GM18498 (cell line): Measurements from ENCODE around the gene NRIP2.
"Not testable (repeated sequence)": the region's sequence is repeated elsewhere in the genome, so short reads cannot be mapped to it uniquely, and the experiment has no call there.

Source experiments
- ATAC-seq: cut with Tn5 transposase; IDR thresholded peaks from one replicate; pipeline ENCODE4 v1.9.1; 2021; ENCODE audit warnings: mild to moderate bottlenecking, moderate library complexity; ENCODE audit not compliant: unreplicated experiment

Gene NRIP2, protein sequence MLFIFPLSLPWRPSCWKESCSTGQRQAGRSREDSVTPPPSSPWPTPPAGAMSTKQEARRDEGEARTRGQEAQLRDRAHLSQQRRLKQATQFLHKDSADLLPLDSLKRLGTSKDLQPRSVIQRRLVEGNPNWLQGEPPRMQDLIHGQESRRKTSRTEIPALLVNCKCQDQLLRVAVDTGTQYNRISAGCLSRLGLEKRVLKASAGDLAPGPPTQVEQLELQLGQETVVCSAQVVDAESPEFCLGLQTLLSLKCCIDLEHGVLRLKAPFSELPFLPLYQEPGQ

DNA sequence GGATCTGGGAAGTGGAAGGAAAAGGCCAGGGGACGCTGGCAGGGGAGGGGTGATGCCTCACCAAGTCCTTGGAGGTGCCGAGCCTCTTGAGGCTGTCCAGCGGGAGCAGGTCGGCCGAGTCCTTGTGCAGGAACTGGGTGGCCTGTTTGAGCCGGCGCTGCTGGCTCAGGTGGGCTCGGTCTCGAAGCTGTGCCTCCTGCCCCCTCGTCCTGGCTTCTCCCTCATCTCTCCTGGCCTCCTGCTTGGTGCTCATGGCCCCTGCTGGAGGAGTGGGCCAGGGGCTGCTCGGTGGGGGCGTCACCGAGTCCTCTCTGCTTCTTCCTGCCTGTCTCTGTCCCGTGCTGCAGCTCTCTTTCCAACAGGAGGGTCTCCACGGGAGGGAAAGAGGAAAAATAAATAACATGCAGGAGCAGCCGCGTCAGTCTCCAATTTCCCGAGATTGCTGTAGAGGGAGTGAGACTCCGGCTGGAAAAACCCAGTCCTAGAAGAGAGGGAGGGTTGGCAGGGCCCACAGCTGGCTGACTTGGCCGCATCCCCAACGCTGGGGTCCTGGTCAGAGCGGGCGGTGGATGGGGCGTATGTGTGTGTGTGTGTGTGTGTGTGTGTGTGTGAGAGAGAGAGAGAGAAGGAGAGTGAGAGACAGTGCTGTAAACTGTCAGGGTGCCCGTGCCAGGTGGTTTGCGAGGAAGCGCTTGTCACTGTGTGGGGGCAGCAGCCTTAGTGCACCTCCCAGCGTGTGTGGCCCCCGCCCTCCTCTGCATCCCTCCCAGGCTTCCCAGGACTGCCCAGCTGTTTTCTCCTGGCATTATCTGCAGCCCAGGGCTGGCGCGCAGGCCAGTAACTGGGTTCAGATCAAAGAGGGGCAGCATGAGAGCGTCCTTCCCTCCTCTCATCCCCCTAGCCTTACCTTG, at the start of gene NRIP2:
TSS of gene NRIP2 (minus strand) at position 455 of the 911 bp plus-strand sequence. CDS start at position 403, 52 bp downstream.
- ATAC-seq = no peak

DNA sequence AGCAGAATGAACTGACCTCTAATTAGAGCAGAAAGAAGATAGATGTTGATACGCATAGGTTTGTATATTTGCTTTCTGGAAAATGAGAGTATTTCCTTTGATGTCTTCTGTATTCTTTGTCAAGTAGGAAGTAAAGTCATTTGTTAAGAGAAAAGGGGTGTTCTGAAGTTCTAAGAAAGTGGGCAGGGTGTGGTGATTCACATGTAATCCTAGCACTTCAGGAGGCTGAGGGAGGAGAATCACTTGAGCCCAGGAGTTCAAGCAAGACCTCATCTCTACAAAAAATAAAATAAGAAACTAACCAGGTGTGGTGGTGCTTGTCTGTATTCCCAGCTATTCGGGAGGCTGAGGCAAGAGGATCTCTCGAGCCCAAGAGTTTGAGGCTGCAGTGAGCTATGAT, 45.0 kb upstream of the NRIP2 start:
- ATAC-seq = no peak

DNA sequence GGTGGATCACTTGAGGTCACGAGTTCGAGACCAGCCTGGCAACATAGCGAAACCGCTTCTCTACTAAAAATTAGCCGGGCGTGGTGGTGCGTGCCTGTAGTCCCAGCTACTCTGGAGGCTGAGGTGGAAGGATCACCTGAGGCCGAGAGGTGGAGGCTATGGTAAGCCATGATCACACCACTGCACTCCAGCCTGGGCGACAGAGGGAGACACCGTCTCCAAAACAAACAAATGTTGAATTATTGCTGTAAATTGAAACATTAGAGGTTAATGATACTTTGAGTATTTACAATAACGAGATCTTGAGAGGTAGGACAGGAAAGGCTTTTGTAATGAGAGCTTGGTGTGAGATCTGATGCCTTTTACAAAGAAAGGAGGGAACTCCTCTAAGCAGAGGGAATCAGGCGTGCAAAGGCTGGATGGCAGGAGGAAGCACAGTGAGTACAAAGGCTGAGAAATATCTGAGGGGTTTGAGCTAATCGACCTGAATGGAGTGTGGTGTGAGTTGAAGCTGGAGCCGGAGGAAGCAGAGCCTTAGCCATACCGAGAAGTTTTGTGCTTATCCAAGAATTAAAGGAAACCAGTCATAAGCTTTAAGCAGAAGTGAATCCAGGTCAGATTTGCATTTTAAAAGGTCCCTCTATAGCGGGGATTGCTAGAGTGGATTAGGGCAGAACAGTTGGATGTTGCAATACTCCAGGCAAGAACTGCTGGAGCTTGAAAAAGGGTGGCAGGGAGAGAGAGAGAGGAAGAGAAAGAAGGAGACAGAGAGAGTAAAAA, 43.3 kb upstream of the NRIP2 start:
- ATAC-seq = no peak

DNA sequence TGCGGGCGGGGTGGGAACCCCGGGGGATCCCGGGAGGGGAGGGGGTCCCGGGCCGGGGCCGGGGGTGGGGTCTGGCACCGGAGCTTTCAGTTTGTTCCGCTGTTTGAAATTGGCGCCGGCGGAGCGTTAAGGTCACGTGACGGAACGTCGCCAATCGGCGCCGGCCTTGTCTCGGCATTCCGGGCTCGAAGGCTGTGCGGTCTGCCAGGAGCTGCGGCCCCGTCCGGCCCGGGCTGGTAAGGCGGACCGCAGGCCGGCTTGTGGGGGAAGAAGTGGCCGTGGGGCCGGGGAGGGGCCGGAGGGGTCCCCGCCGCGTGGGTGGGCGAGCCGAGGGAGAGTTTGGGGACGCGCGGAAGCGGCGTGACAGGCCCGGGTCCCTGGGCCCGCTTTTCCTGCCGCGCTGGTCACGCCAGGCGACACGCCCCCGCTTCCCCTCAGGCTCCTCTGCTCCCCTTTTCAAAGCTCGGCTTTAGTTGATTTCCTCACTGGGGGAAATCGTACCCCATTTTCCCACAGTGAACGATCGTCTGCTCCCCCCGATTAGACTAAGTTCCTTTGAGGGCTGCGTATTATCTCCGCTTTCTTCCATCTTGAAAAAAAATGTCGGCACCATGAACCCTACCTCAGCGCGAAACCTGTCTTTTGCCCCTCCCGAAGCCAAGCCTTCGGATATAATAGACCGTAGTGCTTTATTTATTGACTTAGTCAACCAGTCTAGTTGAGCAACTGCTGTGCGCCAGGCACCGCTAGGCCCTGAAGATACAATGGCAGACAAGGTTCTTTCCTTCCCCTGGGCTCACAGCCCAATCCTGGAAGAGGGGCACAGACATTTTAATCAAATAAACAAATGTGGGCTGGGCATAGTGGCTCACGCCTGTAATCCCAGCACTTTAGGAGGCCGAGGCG, 42.5 kb upstream of the NRIP2 start, which contains the start of the genes FOXM1 and RHNO1:
TSS of gene FOXM1 (minus strand) at position 128 of the 906 bp plus-strand sequence. CDS start 2,696 bp downstream, outside the sequence.
TSS of gene RHNO1 (plus strand) at position 177 of the 906 bp plus-strand sequence. CDS start 8,144 bp downstream, outside the sequence.
- peak; percentile 75 for ATAC-seq

DNA sequence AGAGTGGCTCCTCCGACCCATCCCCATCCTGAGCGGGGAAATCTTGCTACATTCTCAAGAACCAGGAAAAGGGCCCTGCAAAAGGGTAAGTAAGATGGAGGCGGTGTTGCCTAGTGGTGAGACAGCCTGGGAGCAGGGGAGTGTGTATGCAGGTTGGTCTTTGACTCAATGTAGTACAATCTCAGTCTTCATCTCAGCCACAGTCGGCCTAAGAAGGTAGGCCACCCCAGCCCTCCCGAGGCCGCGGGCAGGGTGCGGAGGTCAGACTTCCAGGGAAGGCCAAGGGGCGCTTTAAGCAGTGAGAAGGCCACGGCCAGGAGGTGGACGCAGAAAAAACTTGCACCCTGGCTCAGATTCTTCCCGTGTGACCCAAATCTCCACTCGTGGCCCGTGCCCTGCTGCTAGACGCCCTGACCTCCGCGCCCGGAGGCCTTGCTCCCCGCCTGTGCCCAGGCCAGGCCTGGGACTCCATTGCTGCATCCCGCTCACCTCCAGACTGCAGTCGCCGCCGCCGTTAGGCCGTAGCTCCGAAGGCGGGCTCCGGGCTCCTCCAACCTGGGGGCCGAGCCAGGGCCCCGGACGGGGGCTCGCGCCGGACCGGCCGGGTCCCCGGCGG, 41.7 kb upstream of the NRIP2 start:
- peak; percentile 35 for ATAC-seq

DNA sequence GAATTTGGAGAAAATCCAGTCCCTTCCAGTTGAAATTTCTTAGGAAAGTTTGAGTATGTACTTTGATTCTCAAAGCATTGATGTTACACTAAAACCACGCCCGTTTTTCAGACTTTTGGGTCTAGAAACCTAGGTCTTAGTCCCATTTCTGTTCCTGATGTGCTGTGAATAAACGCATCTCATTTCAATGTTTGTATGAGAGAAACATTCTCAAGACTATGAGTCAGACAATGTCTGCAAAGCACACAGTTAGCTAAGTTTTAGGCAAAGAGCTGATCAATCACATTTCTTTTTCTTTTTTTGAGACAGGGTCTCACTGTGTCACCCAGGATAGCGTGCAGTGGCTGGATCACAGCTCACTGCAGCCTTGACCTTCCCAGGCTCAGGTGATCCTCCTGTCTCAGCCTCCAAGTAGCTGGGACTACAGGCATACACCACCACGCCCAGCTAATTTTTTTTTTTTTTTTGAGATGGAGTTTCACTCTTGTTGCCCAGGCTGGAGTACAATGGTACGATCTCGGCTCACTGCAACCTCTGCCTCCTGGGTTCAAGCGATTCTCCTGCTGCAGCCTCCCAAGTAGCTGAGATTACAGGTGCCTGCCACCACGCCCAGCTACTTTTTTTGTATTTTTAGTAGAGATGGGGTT, 34.3 kb upstream of the NRIP2 start:
- ATAC-seq = not testable (repeated sequence)

DNA sequence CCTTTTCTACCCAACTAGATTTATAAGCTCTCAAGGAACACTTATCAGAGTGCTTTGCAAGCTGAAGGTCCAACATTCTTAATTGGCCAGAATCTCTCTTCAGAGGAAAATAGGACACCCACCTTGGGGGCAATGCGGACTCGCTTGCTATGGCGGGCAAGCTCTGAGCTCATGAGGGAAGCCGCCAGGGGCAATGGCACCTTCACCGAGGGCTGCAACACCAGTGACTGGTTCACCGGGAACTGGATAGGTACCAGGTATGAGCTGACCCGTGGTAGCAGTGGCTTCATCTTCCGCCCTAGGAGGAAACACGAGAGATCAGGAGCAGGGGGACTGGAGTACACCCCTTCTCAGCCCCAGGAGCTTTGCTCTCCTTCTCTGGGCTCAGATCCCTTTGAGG, 29.4 kb upstream of the NRIP2 start:
- no peak for ATAC-seq

DNA sequence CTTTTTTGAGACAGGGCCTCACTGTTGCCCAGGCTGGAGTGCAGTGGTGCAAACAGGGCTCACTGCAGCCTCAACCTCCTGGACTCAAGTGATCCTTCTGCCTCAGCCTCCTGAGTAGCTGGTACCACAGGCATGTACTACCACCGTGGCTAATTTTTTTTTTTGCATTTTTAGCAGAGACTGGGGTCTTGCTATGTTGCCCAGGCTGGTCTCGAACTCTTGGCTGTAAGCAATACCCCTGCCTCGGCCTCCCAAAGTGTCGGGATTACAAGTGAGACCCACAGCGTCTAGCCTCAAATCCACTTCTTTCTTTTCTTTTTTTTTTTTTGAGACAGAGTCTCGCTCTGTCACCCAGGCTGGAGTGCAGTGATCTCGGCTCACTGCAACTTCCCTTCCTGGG, 28.6 kb upstream of the NRIP2 start:
- ATAC-seq = not testable (repeated sequence)

DNA sequence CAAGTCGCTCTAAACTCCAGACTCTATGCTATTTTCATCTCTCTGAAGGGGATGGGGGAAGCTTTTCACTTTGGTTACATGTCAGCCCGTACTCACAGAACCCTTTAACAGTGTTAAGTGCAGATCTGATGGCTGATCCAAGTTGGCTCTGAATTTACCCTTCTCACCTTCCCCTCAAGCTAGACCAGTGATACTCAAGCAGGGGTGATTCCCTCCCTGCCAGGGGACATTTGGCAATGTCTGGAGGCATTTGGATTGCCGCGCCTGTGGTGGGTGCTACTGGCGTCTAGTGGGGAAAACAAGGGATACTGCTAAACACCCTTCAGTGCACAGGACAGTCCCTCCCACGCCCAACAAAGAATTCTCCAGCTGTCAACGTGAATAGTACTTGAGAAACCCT, 28.0 kb upstream of the NRIP2 start:
- no peak for ATAC-seq

DNA sequence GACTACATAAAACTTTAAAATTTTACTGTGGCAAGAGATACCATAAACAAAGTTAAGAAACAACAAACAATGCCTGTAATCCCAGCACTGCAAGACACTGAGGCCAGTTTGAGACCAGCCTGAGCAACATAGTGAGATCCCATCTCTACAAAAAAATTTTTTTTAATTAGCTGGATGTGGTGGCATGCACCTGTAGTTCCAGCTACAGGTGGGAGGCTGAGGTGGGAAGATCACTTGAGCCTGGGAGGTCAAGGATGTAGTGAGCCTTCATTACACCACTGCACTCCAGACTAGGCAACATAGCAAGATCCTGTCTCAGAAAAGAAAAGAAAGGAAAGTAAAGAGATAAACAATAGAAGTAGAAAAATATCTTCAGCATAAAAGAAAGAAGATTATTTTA, 25.3 kb upstream of the NRIP2 start:
- no peak for ATAC-seq

DNA sequence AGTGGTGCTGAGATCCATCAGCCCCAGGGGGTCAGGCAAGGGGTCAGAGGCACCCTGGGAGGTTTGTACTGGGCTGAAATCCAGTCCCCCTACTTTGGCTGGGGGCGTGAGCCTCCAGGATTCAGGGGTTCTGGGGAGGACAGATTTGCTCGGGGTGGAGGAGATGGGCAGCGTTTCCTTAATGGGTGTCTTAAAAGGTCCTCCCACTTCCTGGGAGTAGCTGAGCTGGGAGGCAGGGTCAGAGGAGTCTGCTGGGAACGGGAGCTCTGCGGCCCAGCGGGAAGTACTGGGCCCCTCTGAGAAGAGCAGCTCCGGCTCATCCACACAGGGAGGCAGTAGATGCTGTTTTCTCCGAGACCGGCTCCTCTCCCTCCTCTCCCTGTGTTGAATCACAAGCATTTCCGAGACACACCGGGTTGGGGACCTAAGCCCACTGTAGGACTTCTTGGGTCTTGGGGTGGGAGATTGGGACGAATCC, 24.1 kb upstream of the NRIP2 start:
- ATAC-seq = no peak

DNA sequence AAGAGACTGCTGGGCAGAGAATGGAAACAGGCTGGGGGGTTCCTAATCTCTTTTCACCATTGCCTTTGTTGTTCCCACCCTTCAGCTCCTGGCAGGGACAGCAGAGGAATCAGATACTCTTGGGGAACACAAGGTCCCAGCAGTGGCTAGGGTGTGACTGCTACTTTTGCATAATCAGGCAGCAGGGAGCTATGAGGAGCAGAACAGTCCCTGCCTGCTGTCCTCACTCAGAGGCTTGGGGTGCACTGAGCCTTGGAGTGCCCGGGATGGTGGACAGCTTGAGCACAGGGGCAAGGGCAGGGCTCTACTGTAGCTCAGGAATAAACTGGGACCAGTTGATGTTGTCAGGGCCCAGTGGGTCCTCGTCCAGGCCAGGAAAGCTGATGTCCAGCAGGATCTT, 23.5 kb upstream of the NRIP2 start:
- ATAC-seq = no peak

DNA sequence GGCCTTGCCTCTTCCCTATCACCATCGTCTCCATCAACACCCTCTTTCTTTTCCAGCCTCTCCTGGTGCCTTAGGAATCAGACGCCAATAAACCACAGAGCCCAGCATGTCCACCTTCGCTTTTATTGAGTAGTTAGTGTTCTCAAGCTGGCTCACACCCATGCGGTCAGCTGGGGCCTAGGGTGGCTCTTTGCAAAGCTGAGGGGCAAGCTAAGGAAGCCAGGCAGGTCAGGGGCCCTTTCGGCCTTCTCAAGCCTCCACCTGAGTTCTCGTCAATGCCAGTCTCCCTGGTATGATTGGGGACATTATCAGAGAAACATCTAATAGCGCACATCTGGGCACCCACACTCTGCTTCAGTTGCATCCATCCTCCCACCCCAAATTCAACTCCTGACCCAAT, 22.7 kb upstream of the NRIP2 start:
- ATAC-seq = no peak

DNA sequence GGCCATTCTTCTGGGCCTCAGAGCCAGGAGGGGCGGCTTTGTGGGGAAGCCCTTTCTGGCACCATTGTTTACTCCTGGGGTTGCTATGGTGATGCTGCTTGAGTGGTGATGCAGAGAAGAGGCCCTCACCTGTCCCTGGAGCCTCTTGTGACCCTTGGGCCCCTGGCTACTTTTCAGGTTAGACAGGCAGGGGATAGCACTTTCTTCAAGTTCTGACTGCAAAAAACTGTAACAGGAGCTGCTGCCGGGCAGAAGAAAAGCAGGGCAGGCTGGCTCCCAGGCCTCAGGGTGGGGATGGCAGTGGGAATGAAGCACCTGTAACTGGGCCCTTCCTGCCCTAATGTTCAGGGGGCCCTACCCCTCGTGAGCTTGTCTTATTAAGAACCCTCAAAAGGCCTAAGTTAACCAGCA, 22.2 kb upstream of the NRIP2 start, which contains the start of gene TEX52:
TSS of gene TEX52 (minus strand) at position 19 of the 411 bp plus-strand sequence. CDS start at position 6, 13 bp downstream.
- no peak for ATAC-seq

DNA sequence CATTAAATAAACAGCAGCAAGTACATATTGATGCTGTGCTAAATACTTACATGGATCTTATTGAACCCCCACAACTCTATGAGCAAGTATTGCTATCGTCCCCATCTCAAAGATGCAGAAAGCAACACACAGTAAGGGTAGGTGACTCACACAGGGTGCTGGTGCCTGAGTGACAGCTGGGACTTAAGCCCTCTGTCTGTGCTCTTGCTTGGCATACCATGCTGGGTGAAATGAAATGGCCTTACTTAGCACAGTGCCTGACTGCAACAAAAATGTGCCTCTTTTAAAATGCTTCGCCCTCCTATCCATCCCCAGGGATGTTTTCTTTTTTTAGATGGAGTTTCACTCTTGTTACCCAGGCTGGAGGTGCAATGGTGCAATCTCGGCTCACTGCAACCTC, 21.2 kb upstream of the NRIP2 start:
- no peak for ATAC-seq

DNA sequence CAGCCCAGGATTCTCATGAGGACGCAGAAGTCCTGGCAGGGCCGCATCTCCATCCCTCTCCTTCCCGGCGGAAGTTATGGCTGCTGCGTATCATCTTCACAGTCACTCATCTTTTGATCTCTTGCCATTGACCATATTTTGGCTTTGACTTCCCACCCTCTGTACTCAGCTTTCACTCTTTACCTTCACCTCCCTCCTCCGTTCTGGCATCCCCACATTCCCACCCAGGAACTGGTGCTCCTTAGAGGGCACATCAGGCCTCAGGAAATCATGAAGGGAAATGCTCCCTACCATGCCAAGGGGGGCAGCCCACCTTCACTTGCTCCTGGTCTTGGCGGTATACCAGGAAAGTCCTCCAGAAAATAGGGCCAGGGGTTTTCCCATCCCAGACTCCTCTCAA, 20.7 kb upstream of the NRIP2 start:
- ATAC-seq = no peak

DNA sequence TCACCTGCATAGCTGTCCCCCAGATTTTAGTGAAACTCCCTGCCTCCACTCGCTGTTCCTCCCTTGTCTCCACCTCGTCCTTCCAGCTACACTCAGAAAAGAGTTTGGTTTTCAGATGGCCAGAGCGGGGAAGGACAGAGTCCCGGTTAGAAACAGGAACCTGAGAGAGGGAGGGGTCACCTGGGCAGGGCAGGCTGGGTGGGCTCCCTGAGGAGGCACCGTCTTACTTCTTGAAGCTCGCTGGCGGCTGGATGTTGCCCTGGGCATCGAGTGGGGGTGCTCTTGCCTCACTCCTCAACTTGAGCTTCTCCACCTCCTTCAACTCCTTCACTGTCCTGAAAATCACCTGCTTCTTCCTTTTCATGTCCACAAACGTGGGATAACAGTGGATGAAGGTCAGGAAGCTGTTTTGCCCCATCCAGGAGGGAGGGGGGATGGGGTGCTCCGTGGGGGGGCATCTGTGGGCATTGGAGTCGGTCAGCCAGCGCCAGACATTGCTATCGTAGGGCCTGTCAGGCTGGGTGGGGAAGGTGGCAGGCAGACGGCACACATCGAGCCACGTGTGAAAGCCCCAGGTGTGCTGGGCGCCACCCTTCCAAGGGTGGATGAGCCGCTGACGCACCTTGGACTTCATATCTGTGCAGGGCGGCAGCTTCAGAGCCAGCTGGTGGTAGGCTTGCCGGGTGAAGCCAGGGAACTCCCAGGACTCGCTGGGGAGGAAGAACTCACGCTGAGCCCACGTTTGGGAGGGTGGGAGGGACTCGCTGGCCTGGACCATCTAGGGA, 20.0 kb upstream of the NRIP2 start:
- ATAC-seq = no peak

DNA sequence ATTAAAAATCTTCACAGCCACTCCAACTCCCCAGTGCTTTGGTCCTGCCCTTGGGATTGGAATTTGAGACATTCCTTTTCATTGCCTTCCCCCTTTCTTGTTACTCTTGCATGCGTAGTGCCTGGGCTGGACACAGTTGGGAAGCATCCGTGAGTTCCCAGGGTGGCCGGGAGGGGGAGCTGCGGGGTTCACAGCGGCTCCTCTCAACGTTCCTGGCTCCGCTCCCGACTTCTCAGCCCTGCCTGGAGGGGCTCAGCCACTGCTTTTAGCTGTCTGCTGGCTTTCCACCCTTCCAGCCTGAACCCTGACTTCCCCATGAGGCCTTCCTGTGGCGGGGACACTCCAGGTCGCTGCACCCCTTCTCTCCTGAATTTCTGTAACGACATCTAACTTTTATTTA, 18.8 kb upstream of the NRIP2 start:
- ATAC-seq = no peak
